Measurements from ENCODE around the gene EHD3. TPM values are rescaled to one million over a fixed set of nuclear protein-coding genes. Genes with fewer than 3 reads are reported as not detected.

The EHD3 gene
- total RNA-seq, 4 donors from 2014 or later, result 8.3 to 12.6 (median 9.3) TPM

- WGBS, 2 donors, result 83 to 87% methylated on average over 19 of the region's 19 CpGs
- Histone ChIP-seq H3K4me3 (no peak overlapping the region), H3K27ac (no peak overlapping the region), H3K27me3 (no peaks in the 10 kb centered on the region), H3K36me3 (peaks cover 0 to 60% (median 0%) of the 10 kb centered on the region in 3 donors), H3K9me3 (no peaks in the 10 kb centered on the region), H3K4me1 (no peaks in the 10 kb centered on the region)
- no peak for DNase-seq (ENCODE audit: low spot score in 2 of 2)
- TF ChIP-seq EP300 (IDR thresholded peaks at IDR 0.05), result no peak
- TF ChIP-seq CTCF (IDR thresholded peaks at IDR 0.05), result no peak
- TF ChIP-seq POLR2A (IDR thresholded peaks at IDR 0.05), result no peak
Measured at GRCh38 chr2:31254237-31255203, 20.6 kb downstream of the EHD3 start.

- no peaks in the 10 kb centered on the region for H3K27me3 ChIP-seq
- WGBS, 2 donors, result 83 to 89% methylated on average over 11 of the region's 11 CpGs
- H3K4me3 ChIP-seq, result no peak overlapping the region
- peaks cover 0 to 56% (median 0%) of the 10 kb centered on the region in 3 donors for H3K36me3 ChIP-seq
- no peak for DNase-seq (ENCODE audit: low spot score in 2 of 2)
- TF ChIP-seq CTCF (IDR thresholded peaks at IDR 0.05), result no peak
- H3K4me1 ChIP-seq, result no peaks in the 10 kb centered on the region
- no peaks in the 10 kb centered on the region for H3K9me3 ChIP-seq
- H3K27ac ChIP-seq, result no peak overlapping the region
Measured at GRCh38 chr2:31255911-31256571, 22.1 kb downstream of the EHD3 start.

GRCh38 chr2:31256611-31257382 is 22.8 kb downstream of the EHD3 start:
- Histone ChIP-seq H3K27me3 (no peaks in the 10 kb centered on the region), H3K4me1 (no peaks in the 10 kb centered on the region), H3K36me3 (peaks cover 0 to 56% (median 0%) of the 10 kb centered on the region in 3 donors), H3K9me3 (no peaks in the 10 kb centered on the region), H3K27ac (no peak overlapping the region), H3K4me3 (no peak overlapping the region)
- DNase-seq (ENCODE audit: low spot score in 2 of 2), result no peak
- 75 to 80% methylated on average over 4 of the region's 4 CpGs for WGBS, 2 donors
- TF ChIP-seq EP300 (IDR thresholded peaks at IDR 0.05) (no peak), POLR2A (IDR thresholded peaks at IDR 0.05) (no peak), CTCF (IDR thresholded peaks at IDR 0.05) (no peak)

GRCh38 chr2:31258351-31258750 is 24.4 kb downstream of the EHD3 start:
- Histone ChIP-seq H3K36me3 (peaks cover 0 to 64% (median 0%) of the 10 kb centered on the region in 3 donors), H3K4me3 (no peak overlapping the region)
- TF ChIP-seq POLR2A (IDR thresholded peaks at IDR 0.05) (no peak), EP300 (IDR thresholded peaks at IDR 0.05) (no peak), CTCF (IDR thresholded peaks at IDR 0.05) (no peak)

More at GRCh38 chr2:31258351-31258750, 24.4 kb downstream of the EHD3 start:
- 71 to 82% methylated on average over 5 of the region's 5 CpGs for WGBS, 2 donors
- H3K4me1 ChIP-seq, result no peaks in the 10 kb centered on the region
- H3K27ac ChIP-seq, result no peak overlapping the region
- no peaks in the 10 kb centered on the region for H3K27me3 ChIP-seq
- no peak for DNase-seq (ENCODE audit: low spot score in 2 of 2)
- H3K9me3 ChIP-seq, result no peaks in the 10 kb centered on the region
